Liver (tissue), 3 donors: Measurements from ENCODE around the gene MTHFD1L.

ENCODE experiments used
- ATF3 ChIP-seq: IDR thresholded peaks from 2 replicates; pipeline ENCODE4 v1.6.1; 2016; ENCODE audit warnings: antibody characterized with exemption
- JUND ChIP-seq, 2 donors: IDR thresholded peaks; 2 replicates each; pipeline ENCODE4 v1.6.1; 2016; ENCODE audit warnings: antibody characterized with exemption in 2 of 2
- REST ChIP-seq: IDR thresholded peaks from 2 replicates; pipeline ENCODE4 v1.6.1; 2016; ENCODE audit warnings: antibody characterized with exemption, mild to moderate bottlenecking
- SP1 ChIP-seq: IDR thresholded peaks from 2 replicates; pipeline ENCODE4 v1.6.1; 2018; ENCODE audit warnings: antibody characterized with exemption, mild to moderate bottlenecking
- TAF1 ChIP-seq: conservative IDR thresholded peaks from 2 replicates; pipeline ENCODE4 v1.6.1; 2016; ENCODE audit warnings: antibody characterized with exemption, mild to moderate bottlenecking
- TF ChIP-seq, protein P1 (sequence below): fragments of 150-350 bp; IDR thresholded peaks from 2 replicates; pipeline ENCODE4 v1.5.1; 2017; ENCODE audit warnings: improper control_type of control experiment, low read depth, low read length; ENCODE audit not compliant: missing input control
- TF ChIP-seq, protein P2 (sequence below): IDR thresholded peaks from 2 replicates; pipeline ENCODE4 v1.6.1; 2016; ENCODE audit warnings: antibody characterized with exemption
- donor health status: healthy.
- donor health status: healthy.

GRCh38 chr6:150897400-150897943 lies 32.0 kb downstream of the MTHFD1L start:
- TF ChIP-seq, protein P1, sequence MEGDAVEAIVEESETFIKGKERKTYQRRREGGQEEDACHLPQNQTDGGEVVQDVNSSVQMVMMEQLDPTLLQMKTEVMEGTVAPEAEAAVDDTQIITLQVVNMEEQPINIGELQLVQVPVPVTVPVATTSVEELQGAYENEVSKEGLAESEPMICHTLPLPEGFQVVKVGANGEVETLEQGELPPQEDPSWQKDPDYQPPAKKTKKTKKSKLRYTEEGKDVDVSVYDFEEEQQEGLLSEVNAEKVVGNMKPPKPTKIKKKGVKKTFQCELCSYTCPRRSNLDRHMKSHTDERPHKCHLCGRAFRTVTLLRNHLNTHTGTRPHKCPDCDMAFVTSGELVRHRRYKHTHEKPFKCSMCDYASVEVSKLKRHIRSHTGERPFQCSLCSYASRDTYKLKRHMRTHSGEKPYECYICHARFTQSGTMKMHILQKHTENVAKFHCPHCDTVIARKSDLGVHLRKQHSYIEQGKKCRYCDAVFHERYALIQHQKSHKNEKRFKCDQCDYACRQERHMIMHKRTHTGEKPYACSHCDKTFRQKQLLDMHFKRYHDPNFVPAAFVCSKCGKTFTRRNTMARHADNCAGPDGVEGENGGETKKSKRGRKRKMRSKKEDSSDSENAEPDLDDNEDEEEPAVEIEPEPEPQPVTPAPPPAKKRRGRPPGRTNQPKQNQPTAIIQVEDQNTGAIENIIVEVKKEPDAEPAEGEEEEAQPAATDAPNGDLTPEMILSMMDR: no peak
- TF ChIP-seq JUND (IDR thresholded peaks at IDR 0.05) (no peak), SP1 (no peak), TAF1 (no peak), REST (no peak), ATF3 (no peak)
- TF ChIP-seq, protein P2, sequence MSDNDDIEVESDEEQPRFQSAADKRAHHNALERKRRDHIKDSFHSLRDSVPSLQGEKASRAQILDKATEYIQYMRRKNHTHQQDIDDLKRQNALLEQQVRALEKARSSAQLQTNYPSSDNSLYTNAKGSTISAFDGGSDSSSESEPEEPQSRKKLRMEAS: no peak
